IMR-90 (cell line): ENCODE data around the gene SEMA6A. TPM values are rescaled to one million over a fixed set of nuclear protein-coding genes. Genes with fewer than 3 reads are reported as not detected.

ENCODE experiments used
- ATAC-seq: fragments of 200-7000 bp; cut with Tn5 transposase; 2 replicates; pipeline ENCODE4 v1.9.1; 2020; ENCODE audit warnings: low read depth, mild to moderate bottlenecking, moderate library complexity
- BruUV-seq: library from RNA; stranded (reverse); fragments of 400-500 nt; replicated peaks from 2 replicates; lab custom pipeline; 2021; lab: Mats Ljungman, UMichigan
- CTCF ChIA-PET: fragments of 300-600 bp; formaldehyde crosslinking; extraction: SDS; loops from one replicate; lab custom pipeline; 2021; ENCODE audit warnings: antibody characterized with exemption; lab: Yijun Ruan, JAX
- POLR2A ChIA-PET: fragments of 300-600 bp; sonication (Branson Sonifier 250); formaldehyde crosslinking; loops from one replicate; lab custom pipeline; 2022; ENCODE audit warnings: antibody characterized with exemption; ENCODE audit not compliant: unreplicated experiment; lab: Charles Lee
- DNase-seq: peaks from one replicate; pipeline ENCODE4 v3.0.0; 2013
- H2AFZ ChIP-seq: replicated peaks from 2 replicates; pipeline ENCODE3; 2013; ENCODE audit warnings: low read length, mild to moderate bottlenecking; ENCODE audit not compliant: poor library complexity
- H2AK5ac ChIP-seq: 2 replicates; pipeline ENCODE4 v1.6.1; 2013; ENCODE audit warnings: low read depth, low read length, inconsistent platforms
- H2AK9ac ChIP-seq: replicated peaks from 2 replicates; pipeline ENCODE3; 2013; ENCODE audit warnings: mild to moderate bottlenecking, low read depth, low read length, moderate library complexity; ENCODE audit not compliant: poor library complexity
- H2BK120ac ChIP-seq: 2 replicates; pipeline ENCODE4 v1.6.1; 2013; ENCODE audit warnings: low read depth, low read length, inconsistent platforms
- H2BK15ac ChIP-seq: 3 replicates; pipeline ENCODE4 v1.6.1; 2013; ENCODE audit warnings: low read depth, low read length, inconsistent platforms
- H2BK20ac ChIP-seq: 2 replicates; pipeline ENCODE4 v1.6.1; 2013; ENCODE audit warnings: low read depth, mild to moderate bottlenecking, inconsistent platforms, low read length, moderate library complexity
- H2BK5ac ChIP-seq: 2 replicates; pipeline ENCODE4 v1.6.1; 2013; ENCODE audit warnings: mild to moderate bottlenecking, low read depth, low read length, inconsistent platforms; ENCODE audit not compliant: poor library complexity, severe bottlenecking
- H3K14ac ChIP-seq: replicated peaks from 2 replicates; pipeline ENCODE4 v1.6.1; 2013; ENCODE audit warnings: low read depth, low read length, inconsistent platforms
- H3K18ac ChIP-seq: 2 replicates; pipeline ENCODE4 v1.6.1; 2013; ENCODE audit warnings: low read depth, low read length, control low read depth
- H3K23ac ChIP-seq: 2 replicates; pipeline ENCODE4 v1.6.1; 2013; ENCODE audit warnings: low read depth, low read length, inconsistent platforms
- H3K27ac ChIP-seq: 2 replicates; pipeline ENCODE4 v1.5.1; 2013; ENCODE audit warnings: mild to moderate bottlenecking, control low read depth, low read length; ENCODE audit not compliant: insufficient read depth
- H3K27me3 ChIP-seq: 2 replicates; pipeline ENCODE4 v1.6.1; 2013; ENCODE audit warnings: low read length; ENCODE audit not compliant: control insufficient read depth, insufficient read depth
- H3K36me3 ChIP-seq: 2 replicates; pipeline ENCODE4 v1.6.1; 2013; ENCODE audit warnings: low read length, mixed read lengths; ENCODE audit not compliant: control insufficient read depth, insufficient read depth
- H3K4ac ChIP-seq: 2 replicates; pipeline ENCODE4 v1.6.1; 2013; ENCODE audit warnings: low read depth, low read length, inconsistent platforms
- H3K4me1 ChIP-seq: 2 replicates; pipeline ENCODE4 v1.6.1; 2013; ENCODE audit warnings: low read length, mixed read lengths; ENCODE audit not compliant: control insufficient read depth, insufficient read depth
- H3K4me2 ChIP-seq: 2 replicates; pipeline ENCODE4 v1.6.1; 2013; ENCODE audit warnings: low read depth, mild to moderate bottlenecking, control low read depth, low read length, moderate library complexity
- H3K4me3 ChIP-seq: 2 replicates; pipeline ENCODE4 v1.5.1; 2013; ENCODE audit warnings: low read depth, mild to moderate bottlenecking, control low read depth, low read length, moderate library complexity; ENCODE audit not compliant: insufficient read depth
- H3K56ac ChIP-seq: 2 replicates; pipeline ENCODE4 v1.6.1; 2013; ENCODE audit warnings: low read length, inconsistent platforms; ENCODE audit not compliant: insufficient read depth; ENCODE audit errors: extremely low read depth
- H3K79me1 ChIP-seq, 2 experiments: 2 replicates each; pipeline ENCODE4 v1.6.1; 2013; ENCODE audit warnings: low read length in 2 of 2, inconsistent platforms in 1 of 2, low read depth in 1 of 2
- H3K9ac ChIP-seq: 2 replicates; pipeline ENCODE4 v1.6.1; 2013; ENCODE audit warnings: low read depth, low read length, control low read depth
- H3K9me1 ChIP-seq: 2 replicates; pipeline ENCODE4 v1.6.1; 2013; ENCODE audit warnings: low read length, inconsistent platforms; ENCODE audit not compliant: insufficient read depth
- H3K9me3 ChIP-seq: 2 replicates; pipeline ENCODE4 v1.6.1; 2013; ENCODE audit warnings: low read length; ENCODE audit not compliant: control insufficient read depth, insufficient read depth
- H4K20me1 ChIP-seq: 2 replicates; pipeline ENCODE4 v1.6.1; 2013; ENCODE audit warnings: low read length, inconsistent platforms; ENCODE audit not compliant: insufficient read depth
- H4K5ac ChIP-seq: 2 replicates; pipeline ENCODE4 v1.6.1; 2013; ENCODE audit warnings: mild to moderate bottlenecking, low read depth, low read length, control low read depth
- H4K8ac ChIP-seq, 2 experiments: 2 replicates each; pipeline ENCODE4 v1.6.1; 2013; ENCODE audit warnings: low read depth in 2 of 2, low read length in 2 of 2, control low read depth in 1 of 2, inconsistent platforms in 1 of 2
- H4K91ac ChIP-seq: 2 replicates; pipeline ENCODE4 v1.6.1; 2013; ENCODE audit warnings: low read depth, low read length, inconsistent platforms; ENCODE audit not compliant: insufficient read depth
- RCOR1 ChIP-seq: IDR thresholded peaks from 2 replicates; pipeline ENCODE4 v1.6.1; 2012; ENCODE audit warnings: mild to moderate bottlenecking, low read length, improper control_type of control experiment; ENCODE audit not compliant: insufficient replicate concordance
- WGBS, 2 experiments: methylation state at CpG; one replicate each; pipeline versions ENCODE4 v1.1.5 to v1.1.7; 2013; ENCODE audit warnings: missing lambda C conversion rate in 2 of 2; ENCODE audit not compliant: insufficient read length in 1 of 2; ENCODE audit errors: extremely low coverage in 2 of 2; 5-methylcytosine and 5-hydroxymethylcytosine counted together
- dilution Hi-C: fragments of 300-500 bp; cut with HindIII; formaldehyde crosslinking; loops from one replicate; pipeline ENCODE4 v1.14.3; 2018; ENCODE audit warnings: low sequenced_read_pairs; ENCODE audit not compliant: unreplicated experiment
- in situ Hi-C: fragments of 300-500 bp; cut with MboI; formaldehyde crosslinking; loops from 3 replicates; pipeline ENCODE4 v1.14.3; 2019; ENCODE audit warnings: low sequenced_read_pairs, inconsistent platforms, mixed read lengths
- intact Hi-C: fragments of 100-400 bp; cut with micrococcal nuclease; formaldehyde crosslinking; loops from 2 replicates; pipeline ENCODE4 v1.10.0; 2022
- polyA plus RNA-seq, 3 experiments: library from polyadenylated mRNA; depleted of rRNA; stranded (reverse); fragments of >200 nt; gene quantifications; 2 replicates each; pipeline ENCODE4 v1.2.3, GENCODE V29; 2012; ENCODE audit warnings: low replicate concordance in 1 of 3
- total RNA-seq: library from RNA; depleted of rRNA; stranded (reverse); fragments of >200 nt; gene quantifications from 2 replicates; pipeline ENCODE4 v1.2.3, GENCODE V29; 2012

The SEMA6A gene
- total and polyA plus RNA-seq, 2 of the 4 experiments (the other 2 are of a cell fraction) = 0.27 to 0.36 TPM

- H2AFZ ChIP-seq = no peak overlapping the region
- no peak overlapping the region for H2AK9ac ChIP-seq
- H3K36me3 ChIP-seq = no peaks in the 10 kb centered on the region
- intact Hi-C loops = no loop called here
- CTCF ChIA-PET = no interaction called here
- POLR2A ChIA-PET = no interaction called here
- no peak overlapping the region for H3K18ac ChIP-seq
- TF ChIP-seq RCOR1 = no peak
- H4K8ac ChIP-seq = no peak overlapping the region
- dilution Hi-C loops = no loop called here
- H2BK120ac ChIP-seq = no peak overlapping the region
- H3K27ac ChIP-seq = no peak overlapping the region
- H3K79me1 ChIP-seq = no peaks in the 10 kb centered on the region
- ATAC-seq (no peak), DNase-seq (no peak)
- H3K9ac ChIP-seq = no peak overlapping the region
- H2AK5ac ChIP-seq = no peak overlapping the region
- H3K14ac ChIP-seq = no peak overlapping the region
- in situ Hi-C loops = no loop called here
- H3K9me3 ChIP-seq = no peaks in the 10 kb centered on the region
- whole genome bisulfite sequencing, 2 experiments = no CpG with 5 or more reads among the region's 4 CpGs
- no peak overlapping the region for H4K91ac ChIP-seq
- peaks cover 9% of the 10 kb centered on the region; the same call in 1 of the 2 replicates for H3K9me1 ChIP-seq
- H3K4me3 ChIP-seq = no peak overlapping the region
- no peak overlapping the region for H3K56ac ChIP-seq
- no peak overlapping the region for H2BK20ac ChIP-seq
- H3K27me3 ChIP-seq = peaks cover 10% of the 10 kb centered on the region
- H3K23ac ChIP-seq = no peak overlapping the region
- BruUV-seq = no TSS peak
- no peak overlapping the region for H3K4me2 ChIP-seq
- H4K5ac ChIP-seq = no peak overlapping the region
- H2BK5ac ChIP-seq = no peak overlapping the region
- peaks cover 11% of the 10 kb centered on the region; the same call in 1 of the 2 replicates for H4K20me1 ChIP-seq
- no peak overlapping the region for H3K4ac ChIP-seq
- H2BK15ac ChIP-seq = no peak overlapping the region
- H3K4me1 ChIP-seq = 0 out of 2 replicates have a peak, but pooled peaks cover 2% of the 10 kb centered on the region
Measured at GRCh38 chr5:116457062-116457461, 117.6 kb downstream of the SEMA6A start.
